GM10266 (cell line): ENCODE results near the gene CDR2L.
A peak's percentile ranks its signal among the peaks of the same experiment; 100 is the strongest.

ENCODE experiments used
- DNase-seq: peaks from one replicate; pipeline ENCODE4 v3.0.0; 2012; ENCODE audit errors: extremely low spot score
- CTCF ChIP-seq: IDR thresholded peaks from 2 replicates; pipeline ENCODE4 v1.5.1; 2012; ENCODE audit warnings: mild to moderate bottlenecking, low read depth; ENCODE audit not compliant: control insufficient read depth, insufficient read depth; ENCODE audit errors: missing control alignments

CDR2L gene

GRCh38 chr17:74953134-74953687 lies 34.2 kb upstream of the CDR2L start:
- no peak for DNase-seq
- no peak for TF ChIP-seq CTCF

- TF ChIP-seq CTCF, result no peak
- DNase-seq, result no peak
Observed at GRCh38 chr17:74954115-74954514, 33.3 kb upstream of the CDR2L start.

- no peak for DNase-seq
- TF ChIP-seq CTCF, result no peak
Observed at GRCh38 chr17:74954665-74955421, 32.6 kb upstream of the CDR2L start.

- TF ChIP-seq CTCF, result no peak
- no peak for DNase-seq
Observed at GRCh38 chr17:74956093-74956492, 31.3 kb upstream of the CDR2L start.

GRCh38 chr17:74957935-74958740 lies 29.3 kb upstream of the CDR2L start:
- peak; percentile 93 for TF ChIP-seq CTCF
- peak; percentile 88 for DNase-seq

- no peak for TF ChIP-seq CTCF
- no peak for DNase-seq
Observed at GRCh38 chr17:74959826-74960515, 27.5 kb upstream of the CDR2L start.
